ENCODE data around the gene SORL1-AS1.

Gene SORL1-AS1

GRCh38 chr11:121418625-121419114, 34.1 kb downstream of the SORL1-AS1 start:
- TF ChIP-seq CTCF (conservative IDR thresholded peaks at IDR 0.05) = no peak
- Histone ChIP-seq H4K5ac (ENCODE audit: insufficient read length, low read depth, low read length) (no peak overlapping the region), H2AK5ac (ENCODE audit: insufficient read length, low read length) (no peak overlapping the region), H2BK15ac (ENCODE audit: low read depth, low read length) (no peak overlapping the region), H4K8ac (replicated peaks; ENCODE audit: insufficient read length, low read depth, low read length) (no peak overlapping the region), H3T11ph (ENCODE audit: low read length) (no peak overlapping the region), H2BK120ac (ENCODE audit: low read depth, low read length, poor library complexity, severe bottlenecking) (no peak overlapping the region), H3K9ac (ENCODE audit: extremely low read depth, insufficient read length, low read length) (no peak overlapping the region), H2AFZ (ENCODE audit: low read length) (no peak overlapping the region), H3K23me2 (ENCODE audit: insufficient read length, low read depth, low read length, poor library complexity, severe bottlenecking) (no peaks in the 10 kb centered on the region), H3K4ac (ENCODE audit: low read depth, low read length) (no peak overlapping the region), H3K4me1 (ENCODE audit: insufficient read depth, low read length) (0 out of 2 replicates have a peak, but pooled peaks cover 4% of the 10 kb centered on the region), H3K27me3 (ENCODE audit: insufficient read depth, low read length) (no peaks in the 10 kb centered on the region), H2BK12ac (ENCODE audit: insufficient read length, low read depth, low read length) (no peak overlapping the region), H3K18ac (ENCODE audit: insufficient read length, low read depth, low read length) (no peak overlapping the region), H3K56ac (ENCODE audit: insufficient read length, low read depth, low read length) (no peak overlapping the region), H4K20me1 (ENCODE audit: control insufficient read depth, insufficient read depth, insufficient read length) (no peaks in the 10 kb centered on the region), H4K91ac (ENCODE audit: insufficient read length, low read depth, low read length) (no peak overlapping the region), H3K79me1 (ENCODE audit: insufficient read depth, low read depth, low read length, poor library complexity, severe bottlenecking) (no peaks in the 10 kb centered on the region), H3K9me3 (ENCODE audit: control insufficient read depth, low read depth, low read length) (no peaks in the 10 kb centered on the region), H3K23ac (ENCODE audit: insufficient read length, low read depth, low read length) (no peak overlapping the region), H2BK20ac (ENCODE audit: low read depth, low read length, poor library complexity, severe bottlenecking) (no peak overlapping the region), H2BK5ac (ENCODE audit: insufficient read length, low read length) (no peak overlapping the region), H3K14ac (ENCODE audit: insufficient read depth, low read length) (no peak overlapping the region), H3K79me2 (ENCODE audit: insufficient read depth, low read length) (no peaks in the 10 kb centered on the region), H3K27ac (ENCODE audit: insufficient read length, low read depth, low read length) (no peak overlapping the region), H3K4me2 (ENCODE audit: insufficient read depth, insufficient read length, low read length) (no peak overlapping the region)
- DNase-seq = no peak
- H3K36me3 Mint-ChIP-seq (ENCODE audit: insufficient read depth in 1 of 3, low read depth in 3 of 3) = no peaks in the 10 kb centered on the region
- WGBS (ENCODE audit: extremely low coverage, insufficient read length, low lambda C conversion rate) = no CpG with 5 or more reads among the region's 7 CpGs
- H3K4me3 Mint-ChIP-seq = no peak overlapping the region
- no peak overlapping the region; a peak in 1 of 7 replicates for H3K27ac Mint-ChIP-seq
- no peaks in the 10 kb centered on the region for H3K9me3 Mint-ChIP-seq
- peaks cover 14 to 22% of the 10 kb centered on the region in 2 experiments for H3K4me1 Mint-ChIP-seq
- H3K27me3 Mint-ChIP-seq (ENCODE audit: low read depth) = no peaks in the 10 kb centered on the region
